Adipose tissue (tissue), 3 donors: ENCODE measurements around the gene ICE2. TPM values are rescaled to one million over a fixed set of nuclear protein-coding genes. Genes with fewer than 3 reads are reported as not detected.

ENCODE experiments used
- H3K27ac ChIP-seq: one replicate; pipeline ENCODE4 v1.5.1; 2013; ENCODE audit warnings: low read depth, low read length
- WGBS, 3 donors: extraction: QIAGEN DNeasy Blood & Tissue Kit; methylation state at CpG; one replicate each; pipeline ENCODE4 v1.1.7; 2013; 5-methylcytosine and 5-hydroxymethylcytosine counted together
- polyA plus RNA-seq, 3 donors: library from polyadenylated mRNA; stranded (reverse); fragments of 200-250 nt; gene quantifications; one replicate each; pipeline ENCODE4 v1.2.3, GENCODE V29; 2013
- donor health status: healthy with polysubstance abuse.
- donor health status: Bipolar disorder and iron deficiency.
- donor health status: healthy.

Gene ICE2
- polyA plus RNA-seq, 3 donors = 7.2 to 13.2 (median 9.6) TPM

- WGBS, 3 donors = 34 to 57% (median 45%) methylated on average over 5 of the region's 5 CpGs
- H3K27ac ChIP-seq = no peak overlapping the region
Measured at GRCh38 chr15:60396560-60396957, 82.4 kb downstream of the ICE2 start.

DNA sequence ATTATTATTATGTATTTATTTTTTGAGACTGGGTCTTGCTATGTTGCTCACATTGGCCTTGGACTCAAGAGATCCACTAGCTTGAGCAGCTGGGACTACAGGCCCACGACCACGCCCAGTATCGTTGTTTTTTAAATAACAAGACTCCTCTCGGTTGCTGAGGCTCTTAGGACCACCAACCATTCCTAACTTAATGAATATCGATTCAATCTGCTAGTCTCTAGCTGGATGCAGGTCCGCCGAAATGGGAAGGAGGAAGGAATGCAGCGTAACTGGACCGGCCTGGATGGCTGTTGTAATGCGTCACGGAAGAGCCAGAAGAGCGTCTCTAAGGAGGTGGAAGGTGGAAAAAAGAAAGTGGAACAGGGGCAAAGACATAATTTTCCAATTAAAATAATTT, 82.8 kb downstream of the ICE2 start:
- WGBS, 3 donors = 30 to 65% (median 45%) methylated on average over 12 of the region's 12 CpGs
- no peak overlapping the region for H3K27ac ChIP-seq

DNA sequence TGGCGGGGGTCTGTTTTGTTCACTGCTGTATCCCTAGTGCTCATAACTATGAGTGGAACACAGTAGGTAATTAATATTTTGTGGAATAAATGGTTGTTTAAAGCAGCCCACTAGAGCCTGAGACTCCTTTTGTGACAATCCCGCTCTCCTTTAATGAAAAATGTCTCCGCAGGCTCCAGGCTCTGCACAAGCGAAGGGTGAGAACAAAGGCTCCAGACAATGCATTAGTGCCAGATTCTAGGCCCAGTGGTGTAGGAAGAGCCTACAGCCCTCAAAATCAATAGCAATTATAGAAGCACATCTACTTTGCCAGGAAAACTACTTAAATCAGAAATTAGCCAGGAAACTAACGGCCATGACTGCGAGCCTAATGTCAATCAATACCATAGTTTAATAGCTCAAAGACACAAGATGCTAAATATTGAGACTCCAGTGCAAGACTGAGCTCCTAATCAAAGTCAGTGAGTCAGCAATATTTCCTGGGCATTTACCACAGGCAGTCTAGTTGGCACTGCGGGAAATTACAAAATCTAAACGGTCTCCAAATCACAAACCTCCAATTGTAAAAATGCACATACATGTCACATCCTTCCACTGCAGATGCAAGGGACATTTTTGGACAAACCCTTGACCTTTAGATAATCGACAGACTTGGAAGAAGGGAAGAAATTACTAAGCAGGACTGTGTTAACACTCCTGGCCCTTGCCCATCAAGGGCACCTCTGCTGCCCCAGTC, 83.5 kb downstream of the ICE2 start:
- 59 to 79% (median 61%) methylated on average over 9 of the region's 9 CpGs for WGBS, 3 donors
- no peak overlapping the region for H3K27ac ChIP-seq

GRCh38 chr15:60394689-60395097, 84.2 kb downstream of the ICE2 start:
- H3K27ac ChIP-seq = no peak overlapping the region
- WGBS, 3 donors = 18 to 66% (median 43%) methylated on average over 1 of the region's 1 CpG

GRCh38 chr15:60392986-60393790, 85.8 kb downstream of the ICE2 start:
- WGBS, 3 donors = 26 to 36% (median 32%) methylated on average over 9 of the region's 9 CpGs
- no peak overlapping the region for H3K27ac ChIP-seq

GRCh38 chr15:60392601-60392985, 86.3 kb downstream of the ICE2 start:
- WGBS, 3 donors = 35 to 40% (median 35%) methylated on average over 3 of the region's 3 CpGs
- no peak overlapping the region for H3K27ac ChIP-seq

DNA sequence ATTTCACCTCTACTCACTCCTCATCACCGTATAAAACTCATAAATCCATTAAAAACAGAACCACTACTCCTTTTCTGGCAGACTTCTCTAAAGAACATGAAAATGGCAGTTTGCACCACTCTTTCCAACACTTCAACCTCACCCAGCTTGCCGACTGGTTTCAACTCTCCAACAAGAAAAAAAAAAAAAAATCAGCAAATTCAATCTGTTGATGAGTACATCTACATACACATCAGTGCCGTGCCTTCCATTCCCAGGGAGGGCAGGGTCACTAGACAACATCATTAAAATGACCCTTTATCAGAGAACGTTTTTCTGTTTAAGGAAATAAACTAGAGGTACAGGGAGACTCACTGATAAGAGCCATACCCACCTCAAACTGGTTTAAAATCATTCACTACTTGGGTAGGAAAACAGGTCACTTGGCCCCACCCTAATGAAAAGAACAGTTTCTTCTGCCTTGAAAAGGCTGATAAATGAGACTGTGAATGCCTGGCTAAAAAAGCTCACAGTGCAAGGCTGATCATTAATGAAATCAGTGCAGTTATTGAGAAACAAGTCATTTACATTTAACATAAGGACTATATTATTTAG, 87.1 kb downstream of the ICE2 start:
- 34 to 45% (median 40%) methylated on average over 4 of the region's 4 CpGs for WGBS, 3 donors
- H3K27ac ChIP-seq = no peak overlapping the region

DNA sequence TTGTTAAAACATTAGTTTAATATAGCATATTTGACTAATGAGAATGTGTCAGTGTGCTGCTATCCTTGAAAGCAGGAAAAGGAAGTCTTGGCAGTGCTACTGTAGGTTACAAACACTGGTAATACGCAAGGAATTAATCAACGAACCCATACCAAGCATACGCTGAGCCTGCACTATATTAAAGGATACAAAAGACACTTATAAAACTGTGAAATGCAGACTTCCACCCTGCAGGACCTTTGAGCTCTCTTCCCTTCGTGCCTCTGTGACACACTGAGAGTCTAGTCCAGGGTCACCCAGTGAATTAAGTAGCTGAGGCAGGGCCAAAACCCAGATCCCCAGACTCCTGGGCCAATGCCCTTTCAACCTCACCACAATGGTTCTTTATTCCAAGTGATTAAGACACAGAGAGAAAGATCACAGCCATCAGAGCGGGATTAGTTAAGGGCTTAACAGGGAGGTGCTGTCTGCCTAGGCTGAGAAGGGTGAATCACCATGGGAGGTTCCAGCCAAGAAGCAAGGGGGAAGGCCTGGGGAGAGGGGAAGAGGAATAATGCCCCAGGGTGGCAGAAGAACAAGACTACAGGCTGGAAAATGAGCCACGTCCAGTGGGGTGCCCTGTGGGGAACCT, 88.0 kb downstream of the ICE2 start:
- 32 to 54% (median 34%) methylated on average over 6 of the region's 6 CpGs for WGBS, 3 donors
- no peak overlapping the region for H3K27ac ChIP-seq

DNA sequence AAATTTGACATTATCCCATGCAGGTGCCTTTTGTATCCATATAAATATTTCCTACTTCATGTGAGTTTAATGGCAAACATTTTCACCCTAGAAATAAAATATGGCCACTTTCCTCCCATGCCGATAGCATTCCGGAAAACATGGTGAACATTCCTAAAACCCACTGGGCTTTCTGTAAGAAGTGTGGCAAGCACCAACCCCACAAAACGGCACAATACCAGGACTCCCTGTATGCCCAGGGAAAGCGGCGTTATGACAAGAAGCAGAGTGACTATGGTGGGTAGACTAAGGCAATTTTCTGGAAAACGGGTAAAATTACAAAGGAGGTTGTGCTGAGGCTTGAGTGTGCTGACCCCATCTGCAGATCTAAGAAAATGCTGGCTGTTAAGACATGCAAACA, 88.7 kb downstream of the ICE2 start:
- H3K27ac ChIP-seq = no peak overlapping the region
- WGBS, 3 donors = 55 to 71% (median 69%) methylated on average over 6 of the region's 6 CpGs

GRCh38 chr15:60389261-60390077, 89.5 kb downstream of the ICE2 start:
- H3K27ac ChIP-seq = no peak overlapping the region
- 46 to 59% (median 55%) methylated on average over 8 of the region's 8 CpGs for WGBS, 3 donors

- 86 to 95% (median 88%) methylated on average over 1 of the region's 1 CpG for WGBS, 3 donors
- no peak overlapping the region for H3K27ac ChIP-seq
Measured at GRCh38 chr15:60387321-60387720, 91.6 kb downstream of the ICE2 start.

DNA sequence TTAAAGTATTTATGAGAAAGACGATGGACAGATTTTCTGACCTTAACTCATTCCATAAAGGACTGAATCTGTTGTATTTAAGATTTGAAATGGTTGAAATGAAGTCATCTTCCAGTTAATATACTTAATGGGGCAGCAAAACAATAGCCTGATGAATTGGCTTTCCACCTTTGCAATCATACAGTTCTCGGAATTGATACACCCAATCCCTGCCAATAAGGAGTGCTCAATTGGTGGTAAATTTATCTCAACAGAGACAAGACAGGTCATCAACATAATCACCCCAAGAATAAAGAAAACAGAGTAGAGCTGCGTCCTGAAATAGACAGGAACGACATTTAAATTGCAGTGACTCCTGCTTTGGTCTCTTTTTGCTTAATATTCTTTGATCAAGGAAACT, 92.3 kb downstream of the ICE2 start:
- H3K27ac ChIP-seq = no peak overlapping the region
- 75 to 86% (median 77%) methylated on average over 4 of the region's 4 CpGs for WGBS, 3 donors

GRCh38 chr15:60385620-60386552, 93.1 kb downstream of the ICE2 start:
- no peak overlapping the region for H3K27ac ChIP-seq
- WGBS, 3 donors = 82 to 89% (median 85%) methylated on average over 7 of the region's 7 CpGs

GRCh38 chr15:60384526-60385126, 94.3 kb downstream of the ICE2 start:
- 80 to 82% (median 82%) methylated on average over 3 of the region's 3 CpGs for WGBS, 3 donors
- H3K27ac ChIP-seq = no peak overlapping the region

DNA sequence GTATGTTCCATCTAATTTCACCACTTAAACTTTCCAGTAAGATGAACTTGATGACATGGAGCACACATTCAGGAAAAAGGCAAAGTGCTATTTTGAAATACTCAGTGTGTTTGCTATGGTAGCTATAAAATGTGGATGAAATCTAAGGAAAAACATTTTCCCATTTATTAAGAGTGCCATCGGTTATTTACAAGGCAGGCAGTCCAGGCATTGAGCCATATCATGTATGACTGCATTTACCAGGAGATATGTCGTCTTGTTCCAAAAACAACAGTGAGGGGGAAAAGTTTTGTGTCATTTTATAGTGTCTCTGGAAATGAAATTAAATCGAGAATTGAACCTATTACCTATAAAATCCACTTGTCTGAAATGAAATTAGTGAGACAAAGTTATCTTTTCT, 94.9 kb downstream of the ICE2 start:
- H3K27ac ChIP-seq = no peak overlapping the region
- WGBS, 3 donors = 45 to 56% (median 48%) methylated on average over 3 of the region's 3 CpGs

DNA sequence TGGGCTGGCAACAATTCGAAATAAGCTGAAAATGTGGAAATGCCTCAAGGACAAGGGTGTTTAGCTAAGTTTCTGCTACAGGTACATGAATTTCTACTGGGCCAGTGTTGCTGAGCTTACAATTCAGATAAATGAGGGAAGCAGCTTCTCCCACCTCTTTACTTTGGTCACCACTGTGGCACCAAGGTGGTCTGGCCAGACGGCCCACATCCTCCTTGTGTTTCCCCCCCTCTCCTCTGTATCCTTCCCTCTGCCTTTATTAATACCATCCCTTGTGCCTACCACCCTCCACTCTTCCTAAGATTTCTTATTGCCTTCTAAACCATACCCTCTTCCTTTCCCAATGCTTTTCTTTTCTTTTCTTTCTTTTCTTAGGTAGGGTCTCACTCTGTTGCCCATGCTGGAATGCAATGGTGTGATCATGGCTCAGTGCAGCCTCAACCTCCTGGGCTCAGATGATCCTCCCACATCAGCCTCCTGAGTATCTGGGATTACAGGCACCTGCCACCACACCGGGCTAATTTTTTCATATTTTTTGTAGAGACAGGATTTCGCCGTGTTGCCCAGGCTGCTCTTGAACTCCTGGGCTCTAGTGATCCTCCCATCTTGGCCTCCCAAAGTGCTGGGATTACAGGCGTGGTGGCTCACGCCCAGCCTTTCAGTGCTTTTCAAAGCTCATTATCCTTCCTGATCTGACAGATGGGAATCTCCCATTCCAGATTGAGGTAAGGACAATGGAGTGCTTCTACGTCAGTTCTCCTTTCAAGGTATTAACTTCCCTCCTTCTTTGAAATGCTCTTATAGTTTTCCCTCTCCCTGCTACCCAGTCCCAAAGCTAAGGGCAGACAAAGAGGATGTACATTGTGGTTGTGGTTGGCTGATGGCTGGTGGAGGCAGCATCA, 95.9 kb downstream of the ICE2 start:
- H3K27ac ChIP-seq = no peak overlapping the region
- 87 to 92% (median 92%) methylated on average over 8 of the region's 8 CpGs for WGBS, 3 donors
